Left lobe of liver (tissue), 2 donors: ENCODE results near the gene FBXO10. TPM values are rescaled to one million over a fixed set of nuclear protein-coding genes. Genes with fewer than 3 reads are reported as not detected.
A peak's percentile ranks its signal among the peaks of the same experiment; 100 is the strongest.
"Not testable (repeated sequence)": the region's sequence is repeated elsewhere in the genome, so short reads cannot be mapped to it uniquely, and the experiment has no call there.

ENCODE experiments used
- ATAC-seq: fragments of 200-7000 bp; cut with Tn5 transposase; one replicate; pipeline ENCODE4 v1.9.1; 2020; ENCODE audit warnings: mild to moderate bottlenecking, moderate library complexity
- DNase-seq: peaks from one replicate; pipeline ENCODE4 v3.0.0-alpha.2; 2020; ENCODE audit warnings: low spot score
- total RNA-seq: library from RNA; stranded (reverse); gene quantifications from one replicate; pipeline ENCODE4 v1.2.1, GENCODE V29; 2021
- donor health status: DM: no; HTN: no; CAD: no; lungs with moderate emphysema.
- donor health status: DM: no; HTN: yes; CAD: no.

The FBXO10 gene
- total RNA-seq, 1 donor from 2014 or later: 3.4 TPM

GRCh38 chr9:37515620-37516258 lies 60.4 kb downstream of the FBXO10 start:
- DNase-seq (no peak), ATAC-seq (no peak)

GRCh38 chr9:37514999-37515398 lies 61.2 kb downstream of the FBXO10 start:
- DNase-seq (no peak), ATAC-seq (no peak)

- not testable (repeated sequence) for ATAC-seq, DNase-seq
These were observed 61.8 kb downstream of the FBXO10 start for GRCh38 chr9:37514415-37514814.

GRCh38 chr9:37512437-37512836 lies 63.7 kb downstream of the FBXO10 start:
- no peak for DNase-seq
- no peak for ATAC-seq

GRCh38 chr9:37511016-37512010 lies 64.9 kb downstream of the FBXO10 start:
- ATAC-seq (no peak), DNase-seq (no peak)

GRCh38 chr9:37510053-37510452 lies 66.1 kb downstream of the FBXO10 start:
- DNase-seq, ATAC-seq: not testable (repeated sequence)

- DNase-seq: no peak
These were observed 66.6 kb downstream of the FBXO10 start for GRCh38 chr9:37509536-37509935.

GRCh38 chr9:37508834-37509206 lies 67.4 kb downstream of the FBXO10 start:
- DNase-seq: peak; percentile 77
- ATAC-seq: peak; percentile 87

More at GRCh38 chr9:37509536-37509935, 66.6 kb downstream of the FBXO10 start:
- ATAC-seq: no peak

GRCh38 chr9:37508135-37508833 lies 67.9 kb downstream of the FBXO10 start:
- DNase-seq (peak; percentile 94), ATAC-seq (peak; percentile 86)

GRCh38 chr9:37507566-37508134 lies 68.5 kb downstream of the FBXO10 start:
- no peak for ATAC-seq

GRCh38 chr9:37504605-37505004 lies 71.6 kb downstream of the FBXO10 start:
- no peak for DNase-seq

More at GRCh38 chr9:37507566-37508134, 68.5 kb downstream of the FBXO10 start:
- DNase-seq: no peak

GRCh38 chr9:37503736-37504135 lies 72.4 kb downstream of the FBXO10 start:
- ATAC-seq: no peak

More at GRCh38 chr9:37504605-37505004, 71.6 kb downstream of the FBXO10 start:
- no peak for ATAC-seq

GRCh38 chr9:37501957-37502596 lies 74.1 kb downstream of the FBXO10 start:
- DNase-seq: peak; percentile 85

More at GRCh38 chr9:37503736-37504135, 72.4 kb downstream of the FBXO10 start:
- no peak for DNase-seq

GRCh38 chr9:37499297-37499696 lies 76.9 kb downstream of the FBXO10 start:
- ATAC-seq (no peak), DNase-seq (no peak)

More at GRCh38 chr9:37501957-37502596, 74.1 kb downstream of the FBXO10 start:
- peak; percentile 91 for ATAC-seq

GRCh38 chr9:37498457-37498856 lies 77.7 kb downstream of the FBXO10 start:
- no peak for DNase-seq

GRCh38 chr9:37497320-37497719 lies 78.9 kb downstream of the FBXO10 start:
- DNase-seq (peak; percentile 59), ATAC-seq (peak; percentile 62)

More at GRCh38 chr9:37498457-37498856, 77.7 kb downstream of the FBXO10 start:
- ATAC-seq: no peak

- ATAC-seq (no peak), DNase-seq (no peak)
These were observed 80.2 kb downstream of the FBXO10 start for GRCh38 chr9:37496020-37496419.

- DNase-seq (no peak), ATAC-seq (no peak)
These were observed 80.6 kb downstream of the FBXO10 start for GRCh38 chr9:37495571-37495970.

- DNase-seq: no peak
- peak; percentile 78 for ATAC-seq
These were observed 84.2 kb downstream of the FBXO10 start for GRCh38 chr9:37491939-37492338.
